ENCODE measurements around the gene AUNIP.

AUNIP gene

GRCh38 chr1:25831569-25832196, 27.6 kb downstream of the AUNIP start:
- DNase-seq (ENCODE audit: low read depth): no peak
- TF ChIP-seq CTCF (IDR thresholded peaks at IDR 0.05; ENCODE audit: low read length, missing control alignments): no peak
- no peak overlapping the region for H3K4me3 ChIP-seq (replicated peaks; ENCODE audit: low read depth, low read length)

GRCh38 chr1:25829046-25829445, 30.2 kb downstream of the AUNIP start:
- no peak for TF ChIP-seq CTCF (IDR thresholded peaks at IDR 0.05; ENCODE audit: low read length, missing control alignments)
- no peak for DNase-seq (ENCODE audit: low read depth)
- no peak overlapping the region for H3K4me3 ChIP-seq (replicated peaks; ENCODE audit: low read depth, low read length)

- DNase-seq (ENCODE audit: low read depth): no peak
- no peak overlapping the region for H3K4me3 ChIP-seq (replicated peaks; ENCODE audit: low read depth, low read length)
- TF ChIP-seq CTCF (IDR thresholded peaks at IDR 0.05; ENCODE audit: low read length, missing control alignments): no peak
Measured at GRCh38 chr1:25828491-25828890, 30.8 kb downstream of the AUNIP start.

- DNase-seq (ENCODE audit: low read depth): no peak
- H3K4me3 ChIP-seq (replicated peaks; ENCODE audit: low read depth, low read length): no peak overlapping the region
- no peak for TF ChIP-seq CTCF (IDR thresholded peaks at IDR 0.05; ENCODE audit: low read length, missing control alignments)
Measured at GRCh38 chr1:25826571-25826970, 32.7 kb downstream of the AUNIP start.

- no peak for TF ChIP-seq CTCF (IDR thresholded peaks at IDR 0.05; ENCODE audit: low read length, missing control alignments)
- H3K4me3 ChIP-seq (replicated peaks; ENCODE audit: low read depth, low read length): no peak overlapping the region
- no peak for DNase-seq (ENCODE audit: low read depth)
Measured at GRCh38 chr1:25825605-25826004, 33.7 kb downstream of the AUNIP start.

- TF ChIP-seq CTCF (IDR thresholded peaks at IDR 0.05; ENCODE audit: low read length, missing control alignments): no peak
- peak; percentile 53 for DNase-seq (ENCODE audit: low read depth)
- H3K4me3 ChIP-seq (replicated peaks; ENCODE audit: low read depth, low read length): no peak overlapping the region
Measured at GRCh38 chr1:25821630-25822091, 37.6 kb downstream of the AUNIP start.

GRCh38 chr1:25821112-25821476, 38.2 kb downstream of the AUNIP start:
- H3K4me3 ChIP-seq (replicated peaks; ENCODE audit: low read depth, low read length): peak overlapping the region; percentile 90
- TF ChIP-seq CTCF (IDR thresholded peaks at IDR 0.05; ENCODE audit: low read length, missing control alignments): no peak
- no peak for DNase-seq (ENCODE audit: low read depth)

All from fibroblast of pulmonary artery (primary cell).